Nephron (organoid): ENCODE results near the gene GPX2.

ENCODE experiments used
- H3K27ac Mint-ChIP-seq, 3 experiments: 2 replicates each; pipeline ENCODE4 v1.8.0; 2020; ENCODE audit warnings: mixed read lengths in 3 of 3, mild to moderate bottlenecking in 2 of 3, moderate library complexity in 1 of 3
- H3K27me3 Mint-ChIP-seq: 2 replicates; pipeline ENCODE4 v1.8.0; 2021; ENCODE audit warnings: low read depth, mild to moderate bottlenecking, moderate library complexity, mixed read lengths
- H3K36me3 Mint-ChIP-seq: 2 replicates; pipeline ENCODE4 v1.8.0; 2020; ENCODE audit warnings: low read depth, mixed read lengths
- H3K4me1 Mint-ChIP-seq: 2 replicates; pipeline ENCODE4 v1.8.0; 2020; ENCODE audit warnings: mixed read lengths
- H3K4me3 Mint-ChIP-seq, 3 experiments: 2 replicates each; pipeline ENCODE4 v1.8.0; 2020; ENCODE audit warnings: mild to moderate bottlenecking in 3 of 3, mixed read lengths in 3 of 3, moderate library complexity in 2 of 3
- H3K9me3 Mint-ChIP-seq: 2 replicates; pipeline ENCODE4 v1.8.0; 2020; ENCODE audit warnings: mixed read lengths
- CTCF ChIP-seq, 3 experiments: fragments of 200-600 bp; sonication (generic); IDR thresholded peaks; one replicate each; pipeline ENCODE4 v1.5.0; 2021; ENCODE audit warnings: antibody characterized with exemption in 3 of 3; ENCODE audit not compliant: unreplicated experiment in 3 of 3

Gene GPX2

GRCh38 chr14:64971943-64972791 lies 29.6 kb upstream of the GPX2 start, which contains the start of gene RAB15:
Gene RAB15 (minus strand): TSS chr14:64972336. CDS start chr14:64972076, 260 bp downstream.
- H3K27me3 Mint-ChIP-seq = peaks cover 18% of the 10 kb centered on the region
- H3K9me3 Mint-ChIP-seq = no peaks in the 10 kb centered on the region
- H3K4me1 Mint-ChIP-seq = peaks cover 35% of the 10 kb centered on the region
- H3K4me3 Mint-ChIP-seq = peak within 1 kb of the TSS; percentile 88 to 90 (median 89)
- no peaks in the 10 kb centered on the region for H3K36me3 Mint-ChIP-seq
- no peak for TF ChIP-seq CTCF (IDR thresholded peaks at IDR 0.05; ENCODE audit: unreplicated experiment in 3 of 3)
- peak within 1 kb of the TSS; percentile 37 to 73 (median 41) for H3K27ac Mint-ChIP-seq

GRCh38 chr14:64971491-64971942 lies 29.0 kb upstream of the GPX2 start:
- no peaks in the 10 kb centered on the region for H3K36me3 Mint-ChIP-seq
- peak overlapping the region; percentile 81 to 88 (median 87) for H3K4me3 Mint-ChIP-seq
- H3K9me3 Mint-ChIP-seq = no peaks in the 10 kb centered on the region
- H3K27ac Mint-ChIP-seq = peak overlapping the region in 1 of 3 experiments; percentile 37
- TF ChIP-seq CTCF (IDR thresholded peaks at IDR 0.05; ENCODE audit: unreplicated experiment in 3 of 3) = no peak
- H3K4me1 Mint-ChIP-seq = peaks cover 35% of the 10 kb centered on the region
- H3K27me3 Mint-ChIP-seq = peaks cover 18% of the 10 kb centered on the region

- Mint-ChIP-seq H3K36me3 (no peaks in the 10 kb centered on the region), H3K4me1 (peaks cover 35% of the 10 kb centered on the region), H3K9me3 (no peaks in the 10 kb centered on the region), H3K27me3 (peaks cover 15% of the 10 kb centered on the region), H3K27ac (peak overlapping the region in 2 of 3 experiments; percentile 37 to 73), H3K4me3 (peak overlapping the region; percentile 81 to 88 (median 87))
- no peak for TF ChIP-seq CTCF (IDR thresholded peaks at IDR 0.05; ENCODE audit: unreplicated experiment in 3 of 3)
Observed at GRCh38 chr14:64970776-64971477, 28.4 kb upstream of the GPX2 start.

GRCh38 chr14:64970041-64970440 lies 27.5 kb upstream of the GPX2 start:
- Mint-ChIP-seq H3K4me3 (peak overlapping the region; percentile 81 to 88 (median 87)), H3K4me1 (peaks cover 35% of the 10 kb centered on the region), H3K36me3 (no peaks in the 10 kb centered on the region), H3K9me3 (no peaks in the 10 kb centered on the region), H3K27me3 (peaks cover 15% of the 10 kb centered on the region), H3K27ac (no peak overlapping the region)
- no peak for TF ChIP-seq CTCF (IDR thresholded peaks at IDR 0.05; ENCODE audit: unreplicated experiment in 3 of 3)

GRCh38 chr14:64968651-64969050 lies 26.1 kb upstream of the GPX2 start:
- H3K27ac Mint-ChIP-seq = no peak overlapping the region

More at GRCh38 chr14:64968651-64969050, 26.1 kb upstream of the GPX2 start:
- no peak overlapping the region for H3K4me3 Mint-ChIP-seq
- no peak for TF ChIP-seq CTCF (IDR thresholded peaks at IDR 0.05; ENCODE audit: unreplicated experiment in 3 of 3)
- peaks cover 38% of the 10 kb centered on the region for H3K4me1 Mint-ChIP-seq
- H3K9me3 Mint-ChIP-seq = no peaks in the 10 kb centered on the region
- peaks cover 8% of the 10 kb centered on the region for H3K27me3 Mint-ChIP-seq
- H3K36me3 Mint-ChIP-seq = no peaks in the 10 kb centered on the region
